ENCODE measurements around the gene CHST15.
"Not testable (repeated sequence)": the region's sequence is repeated elsewhere in the genome, so short reads cannot be mapped to it uniquely, and the experiment has no call there.

The CHST15 gene

GRCh38 chr10:124124123-124124768, 30.8 kb upstream of the CHST15 start:
- DNase-seq = no peak

- DNase-seq = no peak
Measured at GRCh38 chr10:124123156-124123555, 29.8 kb upstream of the CHST15 start.

GRCh38 chr10:124122211-124122610, 28.8 kb upstream of the CHST15 start:
- DNase-seq = no peak

- DNase-seq = no peak
Measured at GRCh38 chr10:124120410-124121061, 27.1 kb upstream of the CHST15 start.

GRCh38 chr10:124119946-124120345, 26.5 kb upstream of the CHST15 start:
- no peak for DNase-seq

GRCh38 chr10:124119216-124119615, 25.8 kb upstream of the CHST15 start:
- no peak for DNase-seq

GRCh38 chr10:124117833-124118232, 24.4 kb upstream of the CHST15 start:
- DNase-seq = no peak

GRCh38 chr10:124117511-124117785, 24.1 kb upstream of the CHST15 start:
- no peak for DNase-seq

GRCh38 chr10:124116771-124117510, 23.5 kb upstream of the CHST15 start:
- no peak for DNase-seq

GRCh38 chr10:124114696-124115095, 21.3 kb upstream of the CHST15 start:
- no peak for DNase-seq

GRCh38 chr10:124112891-124113580, 19.6 kb upstream of the CHST15 start:
- DNase-seq = no peak

- DNase-seq = no peak
Measured at GRCh38 chr10:124110882-124111281, 17.5 kb upstream of the CHST15 start.

GRCh38 chr10:124109261-124109660, 15.9 kb upstream of the CHST15 start:
- no peak for DNase-seq

GRCh38 chr10:124107072-124107471, 13.7 kb upstream of the CHST15 start:
- no peak for DNase-seq

- DNase-seq = no peak
Measured at GRCh38 chr10:124106241-124106879, 13.0 kb upstream of the CHST15 start.

- no peak for DNase-seq
Measured at GRCh38 chr10:124105594-124105993, 12.2 kb upstream of the CHST15 start.

- DNase-seq = no peak
Measured at GRCh38 chr10:124105045-124105444, 11.6 kb upstream of the CHST15 start.

- DNase-seq = no peak
Measured at GRCh38 chr10:124104011-124104627, 10.7 kb upstream of the CHST15 start.

- no peak for DNase-seq
Measured at GRCh38 chr10:124101351-124101750, 8.0 kb upstream of the CHST15 start.

- DNase-seq = not testable (repeated sequence)
Measured at GRCh38 chr10:124100651-124101050, 7.3 kb upstream of the CHST15 start.

GRCh38 chr10:124100124-124100523, 6.7 kb upstream of the CHST15 start:
- no peak for DNase-seq

GRCh38 chr10:124099604-124100003, 6.2 kb upstream of the CHST15 start:
- no peak for DNase-seq

GRCh38 chr10:124098575-124098974, 5.2 kb upstream of the CHST15 start:
- DNase-seq = no peak

All from activated naive CD4-positive, alpha-beta T cell treated with Interleukin-2 at 50 U/mL for 16 hours (primary cell).